IPS-18a (cell line): ENCODE measurements around the gene SLC25A21.

Experiments
- H3K27ac ChIP-seq: one replicate; pipeline ENCODE4 v1.5.1; 2013; ENCODE audit warnings: low read length
- H3K27me3 ChIP-seq: one replicate; pipeline ENCODE4 v1.6.1; 2013; ENCODE audit warnings: mild to moderate bottlenecking, low read length; ENCODE audit not compliant: control insufficient read depth, insufficient read depth
- H3K36me3 ChIP-seq: one replicate; pipeline ENCODE4 v1.6.1; 2013; ENCODE audit warnings: low read depth, low read length; ENCODE audit not compliant: control insufficient read depth
- H3K4me1 ChIP-seq: one replicate; pipeline ENCODE4 v1.6.1; 2013; ENCODE audit warnings: low read depth, low read length; ENCODE audit not compliant: control insufficient read depth
- H3K4me3 ChIP-seq: one replicate; pipeline ENCODE4 v1.5.1; 2013; ENCODE audit warnings: low read length
- H3K9ac ChIP-seq: one replicate; pipeline ENCODE4 v1.6.1; 2013; ENCODE audit warnings: mild to moderate bottlenecking, low read length, moderate library complexity
- H3K9me3 ChIP-seq: one replicate; pipeline ENCODE4 v1.6.1; 2013; ENCODE audit warnings: low read depth, low read length; ENCODE audit not compliant: control insufficient read depth

The SLC25A21 gene

GRCh38 chr14:37114559-37114958, 57.8 kb downstream of the SLC25A21 start:
- Histone ChIP-seq H3K27ac (no peak overlapping the region), H3K27me3 (no peaks in the 10 kb centered on the region), H3K4me3 (no peak overlapping the region), H3K9ac (no peak overlapping the region), H3K4me1 (no peaks in the 10 kb centered on the region), H3K9me3 (no peaks in the 10 kb centered on the region), H3K36me3 (no peaks in the 10 kb centered on the region)

- Histone ChIP-seq H3K27me3 (no peaks in the 10 kb centered on the region), H3K9ac (no peak overlapping the region), H3K27ac (no peak overlapping the region), H3K4me3 (no peak overlapping the region), H3K4me1 (no peaks in the 10 kb centered on the region), H3K9me3 (no peaks in the 10 kb centered on the region), H3K36me3 (no peaks in the 10 kb centered on the region)
These were observed 58.4 kb downstream of the SLC25A21 start for GRCh38 chr14:37114002-37114401.

GRCh38 chr14:37098132-37098531, 74.3 kb downstream of the SLC25A21 start:
- Histone ChIP-seq H3K9me3 (no peaks in the 10 kb centered on the region), H3K4me1 (no peaks in the 10 kb centered on the region), H3K27me3 (no peaks in the 10 kb centered on the region), H3K36me3 (no peaks in the 10 kb centered on the region), H3K4me3 (no peak overlapping the region), H3K27ac (no peak overlapping the region), H3K9ac (no peak overlapping the region)

- no peak overlapping the region for H3K27ac ChIP-seq
- no peak overlapping the region for H3K4me3 ChIP-seq
- H3K36me3 ChIP-seq, result no peaks in the 10 kb centered on the region
- H3K27me3 ChIP-seq, result no peaks in the 10 kb centered on the region
- H3K4me1 ChIP-seq, result no peaks in the 10 kb centered on the region
- no peaks in the 10 kb centered on the region for H3K9me3 ChIP-seq
- H3K9ac ChIP-seq, result no peak overlapping the region
These were observed 77.9 kb downstream of the SLC25A21 start for GRCh38 chr14:37094502-37094901.

GRCh38 chr14:37093364-37093763, 79.0 kb downstream of the SLC25A21 start:
- no peak overlapping the region for H3K27ac ChIP-seq
- no peaks in the 10 kb centered on the region for H3K9me3 ChIP-seq
- H3K9ac ChIP-seq, result no peak overlapping the region
- no peaks in the 10 kb centered on the region for H3K4me1 ChIP-seq
- no peaks in the 10 kb centered on the region for H3K27me3 ChIP-seq
- H3K4me3 ChIP-seq, result no peak overlapping the region
- H3K36me3 ChIP-seq, result no peaks in the 10 kb centered on the region

- Histone ChIP-seq H3K9ac (no peak overlapping the region), H3K4me1 (no peaks in the 10 kb centered on the region), H3K9me3 (no peaks in the 10 kb centered on the region), H3K4me3 (no peak overlapping the region), H3K27ac (no peak overlapping the region), H3K36me3 (no peaks in the 10 kb centered on the region), H3K27me3 (no peaks in the 10 kb centered on the region)
These were observed 80.8 kb downstream of the SLC25A21 start for GRCh38 chr14:37091651-37092050.

GRCh38 chr14:37090026-37090425, 82.4 kb downstream of the SLC25A21 start:
- no peaks in the 10 kb centered on the region for H3K36me3 ChIP-seq
- no peak overlapping the region for H3K27ac ChIP-seq
- H3K9me3 ChIP-seq, result no peaks in the 10 kb centered on the region
- H3K4me3 ChIP-seq, result no peak overlapping the region
- no peaks in the 10 kb centered on the region for H3K27me3 ChIP-seq
- no peaks in the 10 kb centered on the region for H3K4me1 ChIP-seq
- H3K9ac ChIP-seq, result no peak overlapping the region

- no peaks in the 10 kb centered on the region for H3K4me1 ChIP-seq
- no peaks in the 10 kb centered on the region for H3K9me3 ChIP-seq
- no peak overlapping the region for H3K27ac ChIP-seq
- H3K27me3 ChIP-seq, result no peaks in the 10 kb centered on the region
- H3K4me3 ChIP-seq, result no peak overlapping the region
- no peaks in the 10 kb centered on the region for H3K36me3 ChIP-seq
- H3K9ac ChIP-seq, result no peak overlapping the region
These were observed 83.0 kb downstream of the SLC25A21 start for GRCh38 chr14:37089410-37089809.

GRCh38 chr14:37088356-37089215, 83.8 kb downstream of the SLC25A21 start:
- H3K27me3 ChIP-seq, result no peaks in the 10 kb centered on the region
- H3K36me3 ChIP-seq, result no peaks in the 10 kb centered on the region
- no peaks in the 10 kb centered on the region for H3K9me3 ChIP-seq
- H3K27ac ChIP-seq, result no peak overlapping the region
- no peaks in the 10 kb centered on the region for H3K4me1 ChIP-seq
- no peak overlapping the region for H3K9ac ChIP-seq
- no peak overlapping the region for H3K4me3 ChIP-seq

GRCh38 chr14:37087520-37087919, 84.9 kb downstream of the SLC25A21 start:
- H3K9me3 ChIP-seq, result no peaks in the 10 kb centered on the region
- no peak overlapping the region for H3K4me3 ChIP-seq
- no peak overlapping the region for H3K9ac ChIP-seq
- no peak overlapping the region for H3K27ac ChIP-seq
- H3K27me3 ChIP-seq, result no peaks in the 10 kb centered on the region
- no peaks in the 10 kb centered on the region for H3K36me3 ChIP-seq
- H3K4me1 ChIP-seq, result no peaks in the 10 kb centered on the region

- no peaks in the 10 kb centered on the region for H3K4me1 ChIP-seq
- H3K4me3 ChIP-seq, result no peak overlapping the region
- no peaks in the 10 kb centered on the region for H3K27me3 ChIP-seq
- no peak overlapping the region for H3K9ac ChIP-seq
- H3K36me3 ChIP-seq, result no peaks in the 10 kb centered on the region
- no peaks in the 10 kb centered on the region for H3K9me3 ChIP-seq
- H3K27ac ChIP-seq, result no peak overlapping the region
These were observed 88.8 kb downstream of the SLC25A21 start for GRCh38 chr14:37083599-37083998.

- H3K9me3 ChIP-seq, result no peaks in the 10 kb centered on the region
- H3K9ac ChIP-seq, result no peak overlapping the region
- H3K27me3 ChIP-seq, result no peaks in the 10 kb centered on the region
- no peaks in the 10 kb centered on the region for H3K4me1 ChIP-seq
- no peak overlapping the region for H3K4me3 ChIP-seq
- no peaks in the 10 kb centered on the region for H3K36me3 ChIP-seq
- H3K27ac ChIP-seq, result no peak overlapping the region
These were observed 90.0 kb downstream of the SLC25A21 start for GRCh38 chr14:37082449-37082848.
